HG03558 (cell line): ENCODE data around the gene CDH23.
A peak's percentile ranks its signal among the peaks of the same experiment; 100 is the strongest.

Experiments
- ATAC-seq: cut with Tn5 transposase; IDR thresholded peaks from one replicate; pipeline ENCODE4 v1.9.1; 2021; ENCODE audit warnings: moderate number of reproducible peaks; ENCODE audit not compliant: unreplicated experiment; ENCODE audit errors: extremely low read depth

CDH23 gene

DNA sequence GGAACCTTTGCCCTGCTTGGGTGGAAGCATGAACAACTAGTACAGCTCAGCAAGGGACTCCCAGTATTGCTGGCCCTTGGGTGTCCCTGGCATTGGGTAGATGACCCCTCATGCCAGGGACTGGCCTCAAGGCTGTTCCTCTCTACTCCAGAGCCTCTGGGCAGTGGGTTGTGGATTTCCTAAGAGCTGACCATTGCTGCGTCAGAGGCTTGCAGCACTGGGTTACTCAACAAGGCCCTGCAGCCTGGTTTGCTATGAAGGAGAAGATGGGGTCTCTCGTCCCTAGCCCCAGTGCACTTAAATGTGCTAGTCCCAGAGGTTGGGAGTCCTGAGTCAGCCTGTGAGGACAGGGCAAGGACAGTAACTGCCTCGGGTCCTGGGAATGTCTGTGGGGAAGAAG, 374.1 kb downstream of the CDH23 start:
- ATAC-seq: no peak

DNA sequence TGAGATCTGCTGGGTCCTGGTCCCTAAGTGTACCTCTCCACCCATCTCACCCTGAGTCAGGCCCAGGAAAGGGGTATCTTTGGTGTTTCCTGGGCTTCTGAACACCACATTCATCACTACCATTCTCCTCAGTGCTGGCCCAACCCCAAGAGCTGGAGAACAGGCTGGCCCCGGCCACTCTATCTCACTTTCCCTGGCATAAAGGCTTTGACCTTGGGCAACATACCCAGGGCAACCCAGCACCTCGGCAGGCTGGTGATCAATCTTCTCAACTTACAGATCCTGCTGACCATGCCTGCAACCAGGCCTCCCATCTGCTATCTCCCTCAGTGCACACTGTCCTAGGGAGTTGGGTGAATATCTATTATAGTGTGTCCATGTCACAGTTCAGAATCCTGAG, 374.5 kb downstream of the CDH23 start:
- no peak for ATAC-seq

DNA sequence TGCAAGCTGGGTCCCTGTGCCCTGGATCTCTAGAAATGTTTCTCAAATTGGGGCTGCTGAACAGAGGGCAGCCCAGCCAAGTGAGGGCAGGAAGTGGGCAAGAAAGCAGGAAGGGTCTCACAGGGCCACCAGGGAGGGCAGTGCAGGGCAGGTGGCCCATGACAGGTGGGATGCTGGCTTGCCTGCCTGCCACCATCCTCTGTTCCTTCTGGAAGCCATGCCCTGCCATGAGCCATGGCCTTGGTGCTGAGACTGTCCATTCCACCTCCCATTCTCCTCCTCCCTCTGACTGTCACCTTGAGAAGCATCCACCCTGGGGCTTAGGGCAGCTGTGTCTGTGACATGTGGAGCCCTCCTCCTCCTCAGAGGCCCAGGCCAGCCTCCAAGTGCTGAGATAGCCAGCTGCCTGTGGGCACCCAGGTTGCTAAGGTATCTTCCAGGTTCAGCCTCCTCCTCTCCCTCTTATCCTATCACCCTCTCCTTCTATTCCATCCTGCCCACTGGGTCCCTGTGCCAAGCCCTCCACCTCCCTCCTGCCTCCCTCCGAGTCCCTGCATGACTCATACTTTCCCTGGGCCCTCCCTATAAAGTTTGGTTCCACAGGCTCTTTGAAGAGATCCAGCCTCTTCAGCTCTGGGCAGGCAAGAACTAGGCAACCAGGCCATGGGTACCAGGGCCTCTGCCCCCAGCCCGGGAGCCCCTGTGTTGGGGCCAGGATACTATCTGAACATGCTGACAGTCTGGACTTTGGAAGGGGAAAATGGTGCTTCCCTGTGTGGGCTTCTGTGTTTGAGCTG, 375.3 kb downstream of the CDH23 start:
- ATAC-seq: no peak

DNA sequence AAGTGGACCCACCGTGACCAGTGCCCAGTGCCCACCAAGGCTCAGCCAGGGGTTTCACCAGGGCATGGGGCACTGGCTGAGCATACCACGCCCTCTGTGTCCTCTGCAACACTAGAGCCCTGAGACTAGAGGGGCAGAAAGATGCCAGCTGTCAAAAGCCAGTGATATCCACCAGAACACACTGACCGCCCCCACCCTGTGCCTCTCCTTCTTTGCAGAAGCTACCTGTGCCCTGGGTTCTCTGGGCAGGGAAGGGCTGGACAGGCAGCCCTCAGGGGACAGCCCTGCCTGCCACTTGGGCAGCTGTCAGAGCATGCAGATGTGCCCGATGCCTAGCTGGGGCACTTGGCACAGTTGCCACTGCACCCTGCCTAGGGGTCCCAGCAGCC, 376.1 kb downstream of the CDH23 start:
- ATAC-seq: no peak

DNA sequence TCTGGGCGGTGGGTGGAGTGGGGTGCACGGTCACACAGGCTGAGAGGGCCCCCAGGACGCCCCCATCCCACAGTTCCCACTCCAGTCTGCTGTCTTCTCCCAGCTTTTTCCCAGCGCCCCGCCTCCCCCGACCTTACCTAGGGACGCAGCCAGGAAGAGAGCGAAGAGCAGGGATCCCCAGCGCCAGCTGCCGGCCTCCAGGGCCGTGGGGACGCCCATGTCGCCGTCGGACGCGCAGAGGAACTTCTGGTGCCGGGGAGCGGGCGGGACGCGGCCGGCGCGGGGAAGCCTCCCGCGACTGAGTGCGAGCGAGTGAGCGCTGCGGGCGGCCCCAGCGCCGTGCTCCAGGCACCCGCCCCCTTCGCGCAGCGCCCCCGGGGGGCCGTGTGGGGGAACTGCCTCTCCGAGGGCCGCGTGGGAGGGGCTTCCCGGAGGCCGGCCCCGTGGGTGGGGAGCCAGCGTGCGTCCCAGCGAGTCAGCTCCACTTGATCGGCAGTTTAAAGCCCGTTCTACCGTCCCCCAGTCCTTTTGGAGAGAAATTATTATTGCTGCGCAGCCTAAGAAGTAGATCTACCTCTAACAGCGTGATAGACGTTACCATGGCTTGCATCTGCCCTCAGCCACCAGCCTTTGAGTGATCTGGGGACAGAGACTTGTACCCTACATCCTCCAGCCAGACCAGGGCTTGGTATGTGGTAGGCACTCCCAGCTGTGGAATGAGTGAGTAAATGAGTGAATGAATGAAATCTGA, 376.7 kb downstream of the CDH23 start, which contains the start of gene VSIR:
TSS of gene VSIR (minus strand) at position 300 of the 751 bp plus-strand sequence. CDS start at position 219, 81 bp downstream.
- peak; percentile 25 for ATAC-seq

DNA sequence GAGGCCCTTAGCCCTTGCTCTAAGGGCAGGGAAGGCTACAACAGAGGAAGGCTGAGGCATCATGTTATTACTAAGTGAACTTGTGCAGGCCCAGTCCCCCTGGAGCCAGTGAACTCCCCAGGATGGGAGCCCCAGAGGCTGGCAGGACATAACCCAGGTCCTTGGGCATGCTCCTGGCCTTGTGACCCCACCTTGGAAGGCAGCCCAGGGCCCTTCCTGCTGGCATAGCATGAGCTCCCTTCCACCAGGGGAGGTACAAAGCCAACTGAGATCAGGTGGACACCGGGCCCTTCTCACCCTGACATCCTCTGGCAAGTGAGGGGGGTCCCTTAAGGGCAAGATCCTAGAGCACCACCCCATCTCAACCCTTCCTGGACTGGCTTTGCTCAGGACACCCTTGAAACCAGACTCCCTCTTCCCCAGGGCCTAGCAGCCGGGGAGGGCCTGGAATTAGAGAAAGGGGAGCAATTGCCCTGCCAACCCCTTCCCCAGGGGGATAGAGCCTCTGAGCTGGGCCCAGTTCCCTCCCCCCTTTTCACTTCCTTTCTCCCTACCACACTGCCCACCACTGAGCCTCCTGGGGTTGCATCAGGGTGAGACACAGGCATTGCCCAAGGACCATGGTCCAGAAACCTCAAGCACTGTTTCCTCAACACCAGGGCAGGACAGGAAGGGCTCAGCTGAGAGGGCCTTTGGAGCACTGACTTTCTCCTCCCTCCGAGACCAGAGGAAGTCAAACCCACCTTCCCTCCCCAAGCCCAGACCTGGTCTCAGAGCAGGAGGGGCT, 378.4 kb downstream of the CDH23 start:
- no peak for ATAC-seq

DNA sequence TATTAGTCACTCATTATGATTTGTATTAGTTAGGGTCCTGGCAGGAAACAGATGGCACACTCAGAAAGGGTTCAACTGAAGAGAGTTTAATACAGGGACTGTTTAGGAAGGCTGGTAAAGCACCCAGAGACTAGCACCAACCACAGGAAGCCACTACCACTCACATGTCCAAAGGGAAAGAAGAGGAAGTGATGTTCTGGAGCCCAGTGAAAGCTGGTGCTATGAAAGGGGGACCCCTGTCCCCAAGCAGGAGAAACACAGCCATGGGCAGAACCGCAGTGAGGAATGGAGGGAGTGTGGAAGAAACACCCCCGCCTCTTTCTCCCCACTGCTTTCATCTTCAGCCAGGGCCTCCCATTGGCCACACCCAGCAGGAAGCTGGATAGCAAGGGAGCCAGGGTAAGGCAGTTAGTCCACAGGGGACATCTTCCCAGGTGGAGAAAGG, 379.8 kb downstream of the CDH23 start:
- ATAC-seq: no peak

DNA sequence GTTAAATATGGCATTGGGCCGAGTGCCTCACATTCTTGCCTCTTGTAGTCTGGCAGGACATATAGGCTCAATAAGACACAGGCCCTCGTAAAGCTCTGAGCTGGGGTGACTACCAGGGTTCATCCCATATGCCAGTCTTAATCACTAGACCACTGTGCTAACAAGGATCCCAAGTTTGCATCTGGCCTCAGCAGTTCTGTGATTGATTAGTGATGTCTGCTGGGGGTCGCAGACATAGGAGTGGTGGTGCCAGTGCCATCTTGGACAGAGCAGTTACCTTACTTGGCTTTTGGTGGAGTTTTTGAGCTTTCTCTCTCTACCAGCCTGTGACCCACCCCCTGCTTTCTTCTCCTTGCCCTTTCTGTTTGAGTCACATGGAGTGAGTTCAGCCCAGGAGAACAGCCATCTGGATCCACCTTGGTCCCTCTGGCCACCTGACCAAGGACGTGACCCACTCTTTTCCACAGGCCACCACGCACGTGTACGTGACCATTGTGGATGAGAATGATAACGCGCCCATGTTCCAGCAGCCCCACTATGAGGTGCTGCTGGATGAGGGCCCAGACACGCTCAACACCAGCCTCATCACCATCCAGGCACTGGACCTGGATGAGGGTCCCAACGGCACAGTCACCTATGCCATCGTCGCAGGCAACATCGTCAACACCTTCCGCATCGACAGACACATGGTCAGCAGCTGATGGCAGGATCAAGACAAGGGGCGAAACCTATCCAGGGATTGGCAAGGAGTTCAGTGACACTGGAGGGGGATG, 380.7 kb downstream of the CDH23 start:
- no peak for ATAC-seq

DNA sequence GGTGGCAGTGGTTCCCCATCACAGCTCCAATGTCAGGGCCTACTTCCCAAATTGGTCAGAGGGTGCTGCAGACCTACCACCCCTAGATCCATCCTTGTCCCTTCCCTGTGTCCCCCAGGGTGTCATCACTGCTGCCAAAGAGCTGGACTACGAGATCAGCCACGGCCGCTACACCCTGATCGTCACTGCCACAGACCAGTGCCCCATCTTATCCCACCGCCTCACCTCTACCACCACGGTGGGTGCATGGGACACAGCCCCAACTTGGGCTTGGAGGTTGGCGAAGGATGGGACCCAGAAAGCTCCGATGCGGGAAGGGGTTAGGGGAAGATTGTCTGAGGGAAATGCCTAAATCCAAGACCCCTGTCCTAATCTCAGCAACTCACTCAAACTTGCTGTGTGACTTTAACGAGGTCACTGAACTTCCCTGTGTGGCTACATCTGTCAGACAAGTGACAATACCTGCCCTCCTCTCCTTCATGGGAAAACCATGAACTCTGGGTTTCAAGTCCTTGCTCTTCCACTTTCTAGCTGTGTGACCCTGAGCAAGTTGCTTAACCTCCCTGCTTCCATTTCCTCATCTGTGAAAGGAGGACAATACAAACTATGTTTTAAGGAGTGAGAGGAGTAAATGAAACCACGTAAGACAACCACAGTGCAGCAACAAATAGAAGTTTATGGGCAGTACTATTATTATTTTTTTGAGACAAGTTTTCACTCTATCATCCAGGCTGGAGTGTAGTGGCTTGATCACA, 381.5 kb downstream of the CDH23 start:
- no peak for ATAC-seq

DNA sequence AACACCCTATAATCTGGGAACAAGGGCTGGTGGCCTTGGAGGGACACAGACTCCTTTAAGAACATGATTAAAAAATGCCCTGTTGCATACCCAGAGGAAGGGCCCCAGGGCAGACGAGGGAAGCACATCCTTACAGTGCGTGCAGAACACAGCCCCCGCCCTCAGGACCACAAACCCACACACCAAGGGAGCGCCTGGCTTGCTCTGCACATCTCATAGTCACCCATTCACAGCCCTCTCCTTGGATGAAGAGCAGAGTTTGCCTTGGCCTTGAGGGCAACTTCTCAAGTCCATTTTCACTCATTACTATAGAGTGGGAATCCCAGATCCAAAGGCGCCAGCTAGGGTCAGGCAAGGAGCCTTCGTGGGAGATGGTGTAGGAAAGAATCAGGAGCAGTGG, 382.9 kb downstream of the CDH23 start:
- ATAC-seq: no peak

DNA sequence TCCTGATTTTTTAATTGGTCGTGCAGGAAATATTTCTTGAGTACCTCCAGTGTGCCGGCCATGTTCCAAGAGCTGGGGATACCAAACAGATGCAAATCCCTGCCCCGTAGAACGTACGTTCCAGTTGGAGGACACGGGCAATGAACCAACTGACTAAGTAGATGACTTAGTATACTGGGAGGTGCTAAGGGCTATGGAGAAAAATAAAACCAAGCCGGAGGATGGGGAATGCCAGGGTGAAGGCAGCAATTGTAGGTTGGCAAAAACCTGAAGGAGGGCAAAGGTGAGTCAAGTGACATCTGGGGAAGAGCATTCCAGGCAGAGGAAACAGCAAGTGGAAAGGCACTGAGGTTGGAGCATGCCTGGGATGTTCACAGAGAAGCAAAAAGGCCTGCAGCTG, 383.4 kb downstream of the CDH23 start:
- no peak for ATAC-seq

DNA sequence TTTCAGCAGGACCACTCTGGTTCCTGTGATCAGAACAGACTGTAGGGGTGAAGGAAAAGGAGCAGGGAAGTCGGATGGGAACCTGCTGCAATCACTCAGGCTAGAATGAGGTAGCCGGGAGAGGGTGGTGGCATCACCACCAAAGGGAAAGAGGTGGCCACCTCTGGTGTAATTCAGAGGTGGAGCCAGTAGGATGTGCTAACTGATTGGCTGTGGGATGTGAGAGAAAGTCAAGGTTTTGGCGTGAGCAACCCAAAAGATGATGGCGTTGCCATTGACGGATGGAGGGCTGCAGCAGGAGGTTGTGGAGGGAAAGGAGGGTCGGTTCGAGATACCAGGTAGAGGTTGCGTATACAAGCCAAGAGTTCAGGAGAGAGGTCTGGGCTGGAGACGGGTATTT, 384.0 kb downstream of the CDH23 start:
- ATAC-seq: no peak

DNA sequence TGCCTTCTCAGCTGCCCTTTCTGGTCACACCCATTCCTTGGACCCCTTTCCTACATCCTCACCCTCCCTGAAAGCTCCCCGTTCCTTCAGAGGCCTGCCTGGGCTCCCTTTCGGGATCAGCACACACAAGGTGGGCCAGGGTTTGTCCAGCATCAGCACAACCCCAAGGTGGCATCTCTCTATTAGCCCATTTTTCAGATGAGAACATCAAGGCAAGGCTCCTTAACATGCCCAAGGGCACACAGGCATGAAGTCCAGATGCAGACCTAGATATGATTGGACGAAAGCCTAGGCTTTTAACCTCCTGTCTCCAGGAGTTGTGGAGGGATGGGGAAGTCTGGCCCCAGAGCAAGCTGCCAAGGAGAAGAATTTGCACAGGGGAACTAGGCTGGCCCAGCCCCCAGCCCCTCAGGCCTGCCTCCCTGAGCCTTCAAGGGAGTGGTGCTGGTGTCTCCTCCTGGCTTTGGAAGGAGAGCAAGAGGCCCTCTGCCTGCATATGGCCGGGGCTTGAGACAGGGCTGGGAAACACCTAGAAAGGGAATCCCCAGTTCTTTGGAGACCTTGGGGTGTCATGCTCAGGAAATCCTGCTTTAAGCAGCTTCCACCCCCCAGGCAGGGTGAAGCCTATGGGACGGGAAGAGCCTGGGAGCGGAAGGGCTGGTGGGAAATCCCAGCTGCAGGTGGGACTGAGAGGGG, 385.6 kb downstream of the CDH23 start:
- no peak for ATAC-seq

DNA sequence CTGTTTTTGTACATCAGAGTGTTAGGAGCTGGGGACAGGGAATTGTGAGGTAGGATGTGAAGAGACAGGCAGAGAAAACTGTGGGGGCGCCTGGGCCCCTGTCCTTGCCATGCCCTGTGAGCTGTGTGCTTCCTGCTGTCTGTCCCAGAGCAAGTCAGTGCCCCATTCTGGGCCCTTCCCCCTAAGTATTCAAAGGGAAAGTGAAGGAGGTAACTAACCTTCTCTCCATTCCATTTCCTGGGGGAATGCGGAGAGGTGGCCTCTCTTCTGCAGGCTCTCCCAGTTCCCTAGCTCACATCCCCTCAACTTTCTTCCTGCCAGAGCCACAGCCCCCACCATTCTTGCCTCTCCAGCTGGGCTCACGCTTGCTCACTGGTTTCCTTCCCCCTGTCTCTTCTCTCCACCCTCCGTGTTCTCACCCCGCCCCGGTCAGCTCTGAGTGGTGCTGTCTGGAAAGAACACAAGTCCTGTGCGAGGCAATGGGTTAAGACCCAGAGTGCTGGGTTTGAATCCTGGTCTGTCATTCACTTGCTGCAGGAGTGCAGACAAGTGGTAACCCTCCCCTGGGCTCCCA, 386.3 kb downstream of the CDH23 start:
- ATAC-seq: no peak

DNA sequence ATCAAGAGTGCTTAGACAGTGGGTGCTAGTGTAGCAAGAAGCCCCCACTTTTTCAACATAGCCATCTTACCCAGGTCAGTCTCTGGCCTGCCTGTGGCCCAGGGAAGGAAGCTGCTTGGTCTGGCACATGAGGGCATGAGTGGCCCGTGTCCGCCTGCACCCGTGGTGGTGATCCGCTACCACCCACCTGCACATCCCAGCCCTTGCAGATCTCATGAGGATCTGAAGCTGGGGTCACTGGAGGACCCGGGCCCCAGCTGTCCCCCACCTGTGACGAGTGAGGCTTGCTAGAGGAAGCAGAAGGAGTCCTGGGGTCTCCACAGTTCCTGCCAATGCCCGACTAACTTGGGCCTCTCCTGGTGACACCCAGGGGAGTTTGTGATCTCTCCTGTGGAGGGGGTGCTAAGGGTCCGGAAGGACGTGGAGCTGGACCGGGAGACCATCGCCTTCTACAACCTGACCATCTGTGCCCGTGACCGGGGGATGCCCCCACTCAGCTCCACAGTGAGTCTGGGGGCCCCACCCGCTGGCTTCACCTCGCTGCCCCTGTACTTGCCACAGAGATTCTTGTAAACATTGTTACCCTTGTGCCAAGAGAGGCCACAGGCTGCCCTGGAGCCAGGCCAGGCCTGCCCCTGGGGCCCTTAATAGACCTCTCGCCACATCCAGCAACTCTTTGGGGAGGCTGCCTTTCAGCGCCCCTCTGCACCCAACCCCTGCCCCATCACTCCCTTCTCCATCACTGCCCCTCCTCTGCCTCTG, 387.4 kb downstream of the CDH23 start:
- no peak for ATAC-seq

DNA sequence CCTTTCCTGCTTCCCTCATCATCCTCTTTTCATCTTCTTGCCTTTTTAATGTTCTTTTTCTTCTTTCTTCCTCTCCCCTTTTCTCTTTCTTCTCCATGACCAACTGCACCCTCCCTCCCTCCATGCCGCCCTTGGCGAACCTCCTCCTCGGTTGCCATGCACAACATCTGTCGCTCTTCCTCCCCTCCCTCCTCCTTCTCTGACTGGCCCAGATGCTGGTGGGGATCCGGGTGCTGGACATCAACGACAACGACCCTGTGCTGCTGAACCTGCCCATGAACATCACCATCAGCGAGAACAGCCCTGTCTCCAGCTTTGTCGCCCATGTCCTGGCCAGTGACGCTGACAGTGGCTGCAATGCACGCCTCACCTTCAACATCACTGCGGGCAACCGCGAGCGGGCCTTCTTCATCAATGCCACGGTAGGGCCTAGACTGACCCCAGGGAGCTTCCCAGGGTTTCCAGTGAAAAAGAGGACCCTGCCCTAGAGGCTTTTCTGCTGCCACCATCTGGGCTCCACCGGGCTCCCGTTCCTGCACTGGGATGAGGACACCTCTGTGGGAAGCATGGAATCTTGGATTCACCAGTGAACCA, 388.1 kb downstream of the CDH23 start:
- no peak for ATAC-seq

DNA sequence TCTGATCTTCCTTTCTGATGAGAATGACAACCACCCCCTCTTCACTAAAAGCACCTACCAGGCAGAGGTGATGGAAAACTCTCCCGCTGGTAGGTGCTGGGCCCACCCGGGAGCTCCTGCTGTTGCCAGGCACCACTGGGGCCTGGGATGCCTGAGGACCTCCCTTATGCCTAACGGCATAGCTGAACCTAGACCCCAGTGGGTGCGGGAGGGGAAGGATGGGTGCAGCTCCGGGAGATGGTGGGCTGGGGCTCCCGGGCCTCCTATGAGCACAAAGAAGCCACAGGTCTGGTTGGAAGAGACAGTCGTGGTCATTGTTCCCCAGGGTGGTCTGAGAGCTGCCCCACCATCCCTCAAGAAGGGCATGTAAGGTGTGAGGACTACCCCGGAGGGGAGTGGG, 392.2 kb downstream of the CDH23 start:
- no peak for ATAC-seq
